Chondrocyte (in vitro differentiated cells): ENCODE results near the gene KRT35. TPM values are rescaled to one million over a fixed set of nuclear protein-coding genes. Genes with fewer than 3 reads are reported as not detected.
A peak's percentile ranks its signal among the peaks of the same experiment; 100 is the strongest.

Experiments
- DNase-seq: peaks from one replicate; pipeline ENCODE4 v3.0.0; 2021; ENCODE audit warnings: mixed read lengths, low spot score
- H3K27ac Mint-ChIP-seq: one replicate; pipeline ENCODE4 v1.8.0; 2021; ENCODE audit warnings: mild to moderate bottlenecking, moderate library complexity, mixed read lengths; ENCODE audit not compliant: unreplicated experiment
- H3K27me3 Mint-ChIP-seq: 2 replicates; pipeline ENCODE4 v1.8.0; 2021; ENCODE audit warnings: low read depth, mixed read lengths
- H3K36me3 Mint-ChIP-seq: 2 replicates; pipeline ENCODE4 v1.8.0; 2021; ENCODE audit warnings: low read depth, mixed read lengths
- H3K4me1 Mint-ChIP-seq: 2 replicates; pipeline ENCODE4 v1.8.0; 2021; ENCODE audit warnings: low read depth, mild to moderate bottlenecking, mixed read lengths
- H3K4me3 Mint-ChIP-seq: one replicate; pipeline ENCODE4 v1.8.0; 2021; ENCODE audit warnings: mild to moderate bottlenecking, moderate library complexity, mixed read lengths; ENCODE audit not compliant: unreplicated experiment
- H3K9me3 Mint-ChIP-seq: 2 replicates; pipeline ENCODE4 v1.8.0; 2021; ENCODE audit warnings: low read depth, mixed read lengths
- long read RNA-seq: library from polyadenylated mRNA; stranded (forward); transcript quantifications from one replicate; pipeline ENCODE4 v2.0.0, GENCODE V29; 2021
- total RNA-seq: library from RNA; stranded (reverse); gene quantifications from 3 replicates; pipeline ENCODE4 v1.2.1, GENCODE V29; 2021
- TF ChIP-seq, protein P1 (sequence below): fragments of 200-600 bp; sonication (generic); IDR thresholded peaks from 2 replicates; pipeline ENCODE4 v1.5.0; 2021; ENCODE audit warnings: antibody characterized with exemption, mild to moderate bottlenecking, moderate library complexity

The KRT35 gene
- total RNA-seq: not detected in 3 replicates
- long read RNA-seq: 0 reads

- Mint-ChIP-seq H3K27ac (no peak within 1 kb of the TSS), H3K36me3 (no peaks in the 10 kb centered on the region), H3K4me1 (no peaks in the 10 kb centered on the region), H3K4me3 (no peak within 1 kb of the TSS), H3K9me3 (no peaks in the 10 kb centered on the region), H3K27me3 (peaks cover 10% of the 10 kb centered on the region)
- no peak for DNase-seq
- TF ChIP-seq, protein P1, sequence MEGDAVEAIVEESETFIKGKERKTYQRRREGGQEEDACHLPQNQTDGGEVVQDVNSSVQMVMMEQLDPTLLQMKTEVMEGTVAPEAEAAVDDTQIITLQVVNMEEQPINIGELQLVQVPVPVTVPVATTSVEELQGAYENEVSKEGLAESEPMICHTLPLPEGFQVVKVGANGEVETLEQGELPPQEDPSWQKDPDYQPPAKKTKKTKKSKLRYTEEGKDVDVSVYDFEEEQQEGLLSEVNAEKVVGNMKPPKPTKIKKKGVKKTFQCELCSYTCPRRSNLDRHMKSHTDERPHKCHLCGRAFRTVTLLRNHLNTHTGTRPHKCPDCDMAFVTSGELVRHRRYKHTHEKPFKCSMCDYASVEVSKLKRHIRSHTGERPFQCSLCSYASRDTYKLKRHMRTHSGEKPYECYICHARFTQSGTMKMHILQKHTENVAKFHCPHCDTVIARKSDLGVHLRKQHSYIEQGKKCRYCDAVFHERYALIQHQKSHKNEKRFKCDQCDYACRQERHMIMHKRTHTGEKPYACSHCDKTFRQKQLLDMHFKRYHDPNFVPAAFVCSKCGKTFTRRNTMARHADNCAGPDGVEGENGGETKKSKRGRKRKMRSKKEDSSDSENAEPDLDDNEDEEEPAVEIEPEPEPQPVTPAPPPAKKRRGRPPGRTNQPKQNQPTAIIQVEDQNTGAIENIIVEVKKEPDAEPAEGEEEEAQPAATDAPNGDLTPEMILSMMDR: no peak
These were observed at the start of gene KRT35 for GRCh38 chr17:41481036-41481435. Gene KRT35, minus strand, starts transcription at chr17:41481151. Its CDS starts 54 bp downstream, at chr17:41481097.

- TF ChIP-seq, protein P1: no peak
- Mint-ChIP-seq H3K27ac (no peak overlapping the region), H3K36me3 (no peaks in the 10 kb centered on the region), H3K4me3 (no peak overlapping the region), H3K27me3 (peaks cover 29% of the 10 kb centered on the region), H3K4me1 (peaks cover 8% of the 10 kb centered on the region), H3K9me3 (no peaks in the 10 kb centered on the region)
- DNase-seq: no peak
These were observed 49.4 kb upstream of the KRT35 start for GRCh38 chr17:41530062-41531048.

DNA sequence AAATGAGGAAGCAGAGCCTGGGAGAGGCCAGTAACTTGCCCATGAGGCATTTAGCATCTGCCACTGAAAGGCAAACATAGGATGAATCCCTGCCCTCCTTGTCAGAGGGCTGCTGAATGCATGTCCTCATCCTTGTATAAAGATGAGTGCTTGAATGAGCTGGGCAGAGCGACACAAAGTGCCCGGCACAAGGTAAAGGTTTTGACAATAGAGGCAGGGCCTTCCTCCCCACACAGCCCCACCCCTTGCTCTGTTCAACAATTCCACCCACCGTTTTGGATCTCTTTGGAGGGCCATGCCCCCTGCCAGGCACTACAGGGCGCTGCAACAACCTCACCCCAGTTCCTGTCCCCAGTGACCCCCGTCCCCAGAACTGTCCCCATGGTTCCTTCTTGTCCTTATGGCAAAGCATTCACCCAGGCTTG, 48.6 kb upstream of the KRT35 start:
- Mint-ChIP-seq H3K4me3 (no peak overlapping the region), H3K36me3 (no peaks in the 10 kb centered on the region), H3K27ac (no peak overlapping the region), H3K9me3 (no peaks in the 10 kb centered on the region), H3K4me1 (peaks cover 8% of the 10 kb centered on the region), H3K27me3 (peaks cover 28% of the 10 kb centered on the region)
- no peak for DNase-seq
- TF ChIP-seq, protein P1: no peak

GRCh38 chr17:41528959-41529353, 48.0 kb upstream of the KRT35 start:
- H3K4me1 Mint-ChIP-seq: peaks cover 8% of the 10 kb centered on the region
- no peaks in the 10 kb centered on the region for H3K9me3 Mint-ChIP-seq
- H3K27ac Mint-ChIP-seq: no peak overlapping the region
- no peak for DNase-seq
- H3K27me3 Mint-ChIP-seq: peaks cover 28% of the 10 kb centered on the region
- no peaks in the 10 kb centered on the region for H3K36me3 Mint-ChIP-seq
- H3K4me3 Mint-ChIP-seq: no peak overlapping the region
- TF ChIP-seq, protein P1: no peak

- H3K27ac Mint-ChIP-seq: no peak overlapping the region
- H3K36me3 Mint-ChIP-seq: no peaks in the 10 kb centered on the region
These were observed 46.4 kb upstream of the KRT35 start for GRCh38 chr17:41527063-41528023.

More at GRCh38 chr17:41527063-41528023, 46.4 kb upstream of the KRT35 start:
- Mint-ChIP-seq H3K27me3 (peaks cover 28% of the 10 kb centered on the region), H3K4me1 (peaks cover 11% of the 10 kb centered on the region), H3K9me3 (no peaks in the 10 kb centered on the region), H3K4me3 (peak overlapping the region; percentile 55)
- TF ChIP-seq, protein P1: no peak
- DNase-seq: no peak
